ENCODE data around the gene ZNFX1.

DNA sequence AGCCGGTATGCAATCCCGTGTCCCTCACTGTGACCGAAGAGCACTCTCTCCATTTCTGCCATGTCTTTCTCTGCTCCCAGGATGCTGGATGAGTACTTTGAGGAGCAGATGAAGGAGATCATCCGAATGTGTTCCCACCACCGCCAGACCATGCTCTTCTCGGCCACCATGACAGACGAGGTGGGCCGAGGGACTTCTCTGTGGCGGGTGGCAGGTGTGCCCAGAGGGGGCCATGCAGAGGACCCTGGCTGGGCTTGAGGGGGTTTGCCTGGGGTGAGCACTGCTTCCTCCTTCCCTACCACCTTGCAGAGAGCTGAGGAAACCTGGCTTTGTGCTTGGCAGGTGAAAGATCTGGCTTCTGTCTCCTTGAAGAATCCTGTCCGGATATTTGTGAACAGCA is 44.6 kb downstream of the ZNFX1 start:
- TF ChIP-seq, protein P1, sequence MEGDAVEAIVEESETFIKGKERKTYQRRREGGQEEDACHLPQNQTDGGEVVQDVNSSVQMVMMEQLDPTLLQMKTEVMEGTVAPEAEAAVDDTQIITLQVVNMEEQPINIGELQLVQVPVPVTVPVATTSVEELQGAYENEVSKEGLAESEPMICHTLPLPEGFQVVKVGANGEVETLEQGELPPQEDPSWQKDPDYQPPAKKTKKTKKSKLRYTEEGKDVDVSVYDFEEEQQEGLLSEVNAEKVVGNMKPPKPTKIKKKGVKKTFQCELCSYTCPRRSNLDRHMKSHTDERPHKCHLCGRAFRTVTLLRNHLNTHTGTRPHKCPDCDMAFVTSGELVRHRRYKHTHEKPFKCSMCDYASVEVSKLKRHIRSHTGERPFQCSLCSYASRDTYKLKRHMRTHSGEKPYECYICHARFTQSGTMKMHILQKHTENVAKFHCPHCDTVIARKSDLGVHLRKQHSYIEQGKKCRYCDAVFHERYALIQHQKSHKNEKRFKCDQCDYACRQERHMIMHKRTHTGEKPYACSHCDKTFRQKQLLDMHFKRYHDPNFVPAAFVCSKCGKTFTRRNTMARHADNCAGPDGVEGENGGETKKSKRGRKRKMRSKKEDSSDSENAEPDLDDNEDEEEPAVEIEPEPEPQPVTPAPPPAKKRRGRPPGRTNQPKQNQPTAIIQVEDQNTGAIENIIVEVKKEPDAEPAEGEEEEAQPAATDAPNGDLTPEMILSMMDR (IDR thresholded peaks at IDR 0.05; ENCODE audit: insufficient read depth, low read depth, low read length) = no peak
- TF ChIP-seq EZH2 (IDR thresholded peaks at IDR 0.05; ENCODE audit: insufficient read depth, low read length) = no peak

All from astrocyte (in vitro differentiated cells and primary cell).